HFF-Myc (cell line): Measurements from ENCODE around the gene RAE1.
A peak's percentile ranks its signal among the peaks of the same experiment; 100 is the strongest.
"Not testable (repeated sequence)": the region's sequence is repeated elsewhere in the genome, so short reads cannot be mapped to it uniquely, and the experiment has no call there.

Experiments
- DNase-seq: peaks from one replicate; pipeline ENCODE4 v3.0.0-alpha.2; 2011; ENCODE audit warnings: low read depth; ENCODE audit errors: extremely low read depth
- H3K4me3 ChIP-seq: replicated peaks from 2 replicates; pipeline ENCODE4 v1.5.1; 2011; ENCODE audit warnings: low read depth, mild to moderate bottlenecking, control low read depth, low read length
- TF ChIP-seq, protein P1 (sequence below): IDR thresholded peaks from 2 replicates; pipeline ENCODE4 v1.5.1; 2012; ENCODE audit warnings: mild to moderate bottlenecking, low read depth, low read length, control low read depth; ENCODE audit errors: missing control alignments

The RAE1 gene

DNA sequence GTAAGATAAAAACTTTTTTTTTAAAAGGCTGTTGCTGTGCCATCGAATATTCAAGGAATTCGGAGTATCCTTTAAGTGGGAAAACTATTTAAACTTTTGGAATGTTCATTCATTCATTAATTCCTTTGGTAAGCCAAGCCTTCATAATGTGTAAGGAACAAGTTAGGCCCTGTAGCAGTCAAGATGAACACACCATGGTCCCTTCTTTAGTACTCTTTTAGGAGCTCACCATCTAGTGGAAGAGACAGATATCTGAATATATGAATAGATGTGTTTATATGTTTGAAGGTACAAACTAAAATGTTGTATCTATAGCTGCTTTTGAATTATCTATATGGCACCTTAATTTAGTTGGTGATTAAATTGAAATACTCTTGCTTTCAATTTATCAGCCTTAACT lies 15.7 kb upstream of the RAE1 start:
- no peak for DNase-seq
- no peak overlapping the region for H3K4me3 ChIP-seq
- TF ChIP-seq, protein P1, sequence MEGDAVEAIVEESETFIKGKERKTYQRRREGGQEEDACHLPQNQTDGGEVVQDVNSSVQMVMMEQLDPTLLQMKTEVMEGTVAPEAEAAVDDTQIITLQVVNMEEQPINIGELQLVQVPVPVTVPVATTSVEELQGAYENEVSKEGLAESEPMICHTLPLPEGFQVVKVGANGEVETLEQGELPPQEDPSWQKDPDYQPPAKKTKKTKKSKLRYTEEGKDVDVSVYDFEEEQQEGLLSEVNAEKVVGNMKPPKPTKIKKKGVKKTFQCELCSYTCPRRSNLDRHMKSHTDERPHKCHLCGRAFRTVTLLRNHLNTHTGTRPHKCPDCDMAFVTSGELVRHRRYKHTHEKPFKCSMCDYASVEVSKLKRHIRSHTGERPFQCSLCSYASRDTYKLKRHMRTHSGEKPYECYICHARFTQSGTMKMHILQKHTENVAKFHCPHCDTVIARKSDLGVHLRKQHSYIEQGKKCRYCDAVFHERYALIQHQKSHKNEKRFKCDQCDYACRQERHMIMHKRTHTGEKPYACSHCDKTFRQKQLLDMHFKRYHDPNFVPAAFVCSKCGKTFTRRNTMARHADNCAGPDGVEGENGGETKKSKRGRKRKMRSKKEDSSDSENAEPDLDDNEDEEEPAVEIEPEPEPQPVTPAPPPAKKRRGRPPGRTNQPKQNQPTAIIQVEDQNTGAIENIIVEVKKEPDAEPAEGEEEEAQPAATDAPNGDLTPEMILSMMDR: peak; percentile 10

DNA sequence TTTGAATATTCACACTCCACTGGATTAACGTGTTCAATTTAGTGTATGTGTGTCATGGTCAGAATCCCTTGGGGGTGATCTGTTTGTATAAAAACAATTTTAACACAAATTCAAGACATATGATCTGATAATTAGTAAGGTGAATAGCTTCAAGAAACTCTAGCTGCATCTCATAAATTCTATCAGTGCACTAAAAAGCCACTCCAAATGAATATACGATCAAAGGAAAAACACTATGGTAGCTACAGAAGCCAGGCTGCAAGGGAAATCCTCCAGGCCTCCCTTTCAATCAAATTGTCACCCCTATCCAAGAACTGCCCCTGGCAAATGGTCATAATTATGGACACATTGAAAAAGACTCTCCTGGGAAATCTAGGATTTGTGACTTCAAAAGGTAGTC lies 9.4 kb upstream of the RAE1 start:
- TF ChIP-seq, protein P1: no peak
- H3K4me3 ChIP-seq: no peak overlapping the region
- no peak for DNase-seq

DNA sequence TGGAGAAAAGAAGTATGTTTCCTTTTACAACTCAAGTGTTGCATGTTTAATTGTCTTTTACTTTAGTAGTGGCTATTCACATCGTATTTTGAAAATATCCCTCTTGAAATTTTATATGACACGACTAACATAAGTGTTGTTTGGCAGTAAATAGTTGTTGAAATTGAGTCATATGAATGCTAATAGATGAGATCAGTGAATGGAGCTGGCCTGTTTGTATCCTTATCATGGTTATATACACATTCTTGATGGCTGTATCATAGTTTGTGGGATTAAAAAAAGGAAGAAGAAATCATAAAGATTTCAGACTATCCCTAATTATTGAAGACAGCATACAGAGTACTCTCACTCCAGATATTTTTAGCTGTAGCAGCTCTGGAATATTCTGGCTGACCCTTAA lies 8.2 kb upstream of the RAE1 start:
- H3K4me3 ChIP-seq: no peak overlapping the region
- no peak for DNase-seq
- TF ChIP-seq, protein P1: no peak

DNA sequence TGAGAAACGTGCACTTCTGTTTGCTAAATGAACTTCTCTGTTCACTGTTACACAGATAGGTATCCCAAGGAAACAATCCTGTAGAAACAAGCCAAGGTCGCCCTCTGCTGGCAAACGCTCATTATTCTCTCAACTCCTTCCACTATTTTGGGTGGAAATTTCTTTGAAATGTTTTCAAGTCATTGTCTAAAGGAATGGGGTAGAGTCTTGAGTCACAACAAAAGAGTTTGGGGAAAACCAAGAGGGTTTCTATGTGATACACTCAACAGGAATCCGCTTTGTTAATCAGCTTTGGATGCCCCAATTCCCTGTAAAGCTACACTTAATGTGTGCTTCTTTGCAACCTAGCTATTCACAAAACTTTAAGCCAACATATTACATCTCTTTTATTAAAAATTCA lies 4.6 kb upstream of the RAE1 start:
- TF ChIP-seq, protein P1: peak; percentile 66
- H3K4me3 ChIP-seq: no peak overlapping the region
- peak; percentile 50 for DNase-seq

DNA sequence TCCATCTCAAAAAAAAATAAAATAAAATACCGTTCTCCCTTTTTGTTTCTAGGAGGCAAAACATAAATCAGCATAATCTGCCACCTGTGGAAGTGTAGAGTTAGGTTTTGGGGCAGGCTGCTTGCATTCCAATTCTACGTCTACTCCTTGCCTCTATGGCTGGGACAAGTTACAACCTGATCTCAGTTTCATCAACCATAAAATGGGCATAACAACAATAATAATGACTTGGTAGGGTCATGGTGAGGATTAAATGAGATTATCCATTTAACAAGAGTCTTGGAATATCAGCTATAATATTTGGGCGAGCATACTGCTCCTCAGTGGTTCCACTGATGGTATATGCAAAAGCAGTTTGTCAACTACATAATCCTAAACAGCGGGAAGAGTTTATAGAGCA lies 3.7 kb upstream of the RAE1 start:
- no peak overlapping the region for H3K4me3 ChIP-seq
- no peak for DNase-seq
- TF ChIP-seq, protein P1: no peak

DNA sequence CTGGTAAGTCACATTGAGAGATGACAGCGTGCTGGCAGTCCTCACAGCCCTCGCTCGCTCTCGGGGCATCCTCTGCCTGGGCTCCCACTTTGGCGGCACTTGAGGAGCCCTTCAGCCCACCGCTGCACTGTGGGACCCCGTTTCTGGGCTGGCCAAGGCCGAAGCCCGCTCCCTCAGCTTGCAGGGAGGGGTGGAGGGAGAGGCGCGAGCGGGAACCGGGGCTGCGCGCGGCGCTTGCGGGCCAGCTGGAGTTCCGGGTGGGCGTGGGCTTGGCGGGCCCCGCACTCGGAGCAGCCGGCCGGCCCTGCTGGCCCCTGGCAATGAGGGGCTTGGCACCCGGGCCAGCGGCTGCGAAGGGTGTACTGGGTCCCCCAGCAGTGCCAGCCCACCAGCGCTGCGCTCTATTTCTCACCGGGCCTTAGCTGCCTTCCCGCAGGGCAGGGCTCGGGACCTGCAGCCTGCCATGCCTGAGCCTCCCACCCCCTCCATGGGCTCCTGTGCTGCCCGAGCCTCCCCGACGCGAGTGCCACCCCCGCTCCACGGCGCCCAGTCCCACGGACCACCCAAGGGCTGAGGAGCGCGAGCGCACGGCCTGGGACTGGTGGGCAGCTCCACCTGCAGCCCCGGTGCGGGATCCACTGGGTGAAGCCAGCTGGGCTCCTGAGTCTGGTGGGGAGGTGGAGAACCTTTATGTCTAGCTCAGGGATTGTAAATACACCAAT lies 2.7 kb upstream of the RAE1 start:
- not testable (repeated sequence) for DNase-seq, H3K4me3 ChIP-seq

DNA sequence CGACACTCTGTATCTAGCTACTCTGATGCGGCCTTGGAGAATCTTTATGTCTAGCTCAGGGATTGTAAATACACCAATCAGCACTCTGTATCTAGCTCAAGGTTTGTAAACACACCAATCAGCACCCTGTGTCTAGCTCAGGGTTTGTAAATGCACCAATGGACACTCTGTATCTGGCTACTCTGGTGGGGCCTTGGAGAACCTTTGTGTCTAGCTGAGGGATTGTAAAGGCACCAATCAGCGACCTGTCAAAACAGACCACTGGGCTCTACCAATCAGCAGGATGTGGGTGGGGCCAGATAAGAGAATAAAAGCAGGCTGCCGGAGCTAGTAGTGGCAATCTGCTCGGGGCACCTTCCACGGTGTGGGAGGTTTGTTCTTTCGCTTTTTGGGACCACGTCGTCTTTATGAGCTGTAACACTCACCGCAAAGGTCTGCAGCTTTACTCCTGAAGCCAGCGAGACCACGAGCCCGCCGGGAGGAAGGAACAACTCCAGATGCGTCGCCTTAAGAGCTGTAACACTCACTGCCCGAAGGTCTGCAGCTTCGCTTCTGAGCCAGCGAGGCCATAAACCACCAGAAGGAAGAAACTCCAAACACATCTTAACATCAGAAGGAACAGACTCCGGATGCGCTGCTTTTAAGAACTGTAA lies 2.0 kb upstream of the RAE1 start:
- DNase-seq, H3K4me3 ChIP-seq: not testable (repeated sequence)
